HL-60 (cell line): Measurements from ENCODE around the gene CHAC2.

ENCODE experiments used
- DNase-seq, 2 experiments: peaks; one replicate each; pipeline ENCODE4 v3.0.0-alpha.2; 2010 to 2020; ENCODE audit warnings: low read depth in 1 of 2, low spot score in 1 of 2
- H3K27ac ChIP-seq: fragments of 250-450 bp; sonication (Bioruptor Pico); replicated peaks from 2 replicates; pipeline ENCODE4 v1.5.1; 2020; ENCODE audit warnings: mild to moderate bottlenecking, moderate library complexity
- H3K27me3 ChIP-seq: fragments of 250-450 bp; sonication (Bioruptor Pico); 2 replicates; pipeline ENCODE4 v1.5.1; 2021; ENCODE audit warnings: mild to moderate bottlenecking, moderate library complexity; ENCODE audit not compliant: insufficient read depth, poor library complexity, severe bottlenecking
- H3K4me3 ChIP-seq: replicated peaks from 2 replicates; pipeline ENCODE4 v1.5.1; 2011; ENCODE audit warnings: mild to moderate bottlenecking, control low read depth, low read length; ENCODE audit not compliant: insufficient read depth
- GABPA ChIP-seq: IDR thresholded peaks from 2 replicates; pipeline ENCODE4 v1.6.1; 2012; ENCODE audit warnings: low read depth
- POLR2AphosphoS5 ChIP-seq: IDR thresholded peaks from 2 replicates; pipeline ENCODE4 v1.6.1; 2012; ENCODE audit warnings: low read depth
- REST ChIP-seq: IDR thresholded peaks from 2 replicates; pipeline ENCODE4 v1.6.1; 2012; ENCODE audit warnings: low read depth; ENCODE audit not compliant: insufficient replicate concordance
- SPI1 ChIP-seq: IDR thresholded peaks from 2 replicates; pipeline ENCODE4 v1.6.1; 2012; ENCODE audit warnings: low read depth, mild to moderate bottlenecking, borderline replicate concordance
- TF ChIP-seq, protein P1 (sequence below): IDR thresholded peaks from one replicate; pipeline ENCODE4 v1.5.1; 2011; ENCODE audit warnings: low read length, control low read depth, inconsistent platforms; ENCODE audit not compliant: insufficient read depth

Gene CHAC2

DNA sequence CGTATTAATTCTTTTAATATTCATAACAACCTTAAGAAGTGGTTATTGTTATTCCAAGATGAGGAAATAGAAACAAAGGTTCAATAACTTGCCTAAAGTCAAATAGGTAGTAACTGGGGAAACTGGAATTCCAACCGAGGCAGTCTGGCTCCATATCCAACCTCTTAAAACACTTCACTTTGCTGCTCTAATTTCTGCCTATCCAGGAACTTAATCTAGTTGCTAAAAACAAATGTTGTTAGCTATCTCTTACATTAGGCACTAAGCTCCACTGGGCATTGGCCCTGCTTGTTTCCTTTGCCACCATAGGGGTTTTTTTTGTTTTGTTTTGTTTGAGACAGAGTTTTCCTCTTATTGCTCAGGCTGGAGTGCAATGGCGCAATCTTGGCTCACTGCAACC lies 44.0 kb downstream of the CHAC2 start:
- Histone ChIP-seq H3K27me3 (no peaks in the 10 kb centered on the region), H3K27ac (no peak overlapping the region), H3K4me3 (no peak overlapping the region)
- no peak for TF ChIP-seq SPI1
- TF ChIP-seq, protein P1, sequence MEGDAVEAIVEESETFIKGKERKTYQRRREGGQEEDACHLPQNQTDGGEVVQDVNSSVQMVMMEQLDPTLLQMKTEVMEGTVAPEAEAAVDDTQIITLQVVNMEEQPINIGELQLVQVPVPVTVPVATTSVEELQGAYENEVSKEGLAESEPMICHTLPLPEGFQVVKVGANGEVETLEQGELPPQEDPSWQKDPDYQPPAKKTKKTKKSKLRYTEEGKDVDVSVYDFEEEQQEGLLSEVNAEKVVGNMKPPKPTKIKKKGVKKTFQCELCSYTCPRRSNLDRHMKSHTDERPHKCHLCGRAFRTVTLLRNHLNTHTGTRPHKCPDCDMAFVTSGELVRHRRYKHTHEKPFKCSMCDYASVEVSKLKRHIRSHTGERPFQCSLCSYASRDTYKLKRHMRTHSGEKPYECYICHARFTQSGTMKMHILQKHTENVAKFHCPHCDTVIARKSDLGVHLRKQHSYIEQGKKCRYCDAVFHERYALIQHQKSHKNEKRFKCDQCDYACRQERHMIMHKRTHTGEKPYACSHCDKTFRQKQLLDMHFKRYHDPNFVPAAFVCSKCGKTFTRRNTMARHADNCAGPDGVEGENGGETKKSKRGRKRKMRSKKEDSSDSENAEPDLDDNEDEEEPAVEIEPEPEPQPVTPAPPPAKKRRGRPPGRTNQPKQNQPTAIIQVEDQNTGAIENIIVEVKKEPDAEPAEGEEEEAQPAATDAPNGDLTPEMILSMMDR, result no peak
- no peak for TF ChIP-seq REST
- TF ChIP-seq POLR2AphosphoS5, result no peak
- TF ChIP-seq GABPA, result no peak
- no peak for DNase-seq

- DNase-seq, result peak in 1 of 2 experiments; percentile 32
- Histone ChIP-seq H3K27ac (no peak overlapping the region), H3K4me3 (no peak overlapping the region), H3K27me3 (no peaks in the 10 kb centered on the region)
- no peak for TF ChIP-seq REST
- no peak for TF ChIP-seq GABPA
- no peak for TF ChIP-seq POLR2AphosphoS5
- TF ChIP-seq, protein P1, result no peak
- no peak for TF ChIP-seq SPI1
These were observed 45.5 kb downstream of the CHAC2 start for GRCh38 chr2:53813151-53813550.

DNA sequence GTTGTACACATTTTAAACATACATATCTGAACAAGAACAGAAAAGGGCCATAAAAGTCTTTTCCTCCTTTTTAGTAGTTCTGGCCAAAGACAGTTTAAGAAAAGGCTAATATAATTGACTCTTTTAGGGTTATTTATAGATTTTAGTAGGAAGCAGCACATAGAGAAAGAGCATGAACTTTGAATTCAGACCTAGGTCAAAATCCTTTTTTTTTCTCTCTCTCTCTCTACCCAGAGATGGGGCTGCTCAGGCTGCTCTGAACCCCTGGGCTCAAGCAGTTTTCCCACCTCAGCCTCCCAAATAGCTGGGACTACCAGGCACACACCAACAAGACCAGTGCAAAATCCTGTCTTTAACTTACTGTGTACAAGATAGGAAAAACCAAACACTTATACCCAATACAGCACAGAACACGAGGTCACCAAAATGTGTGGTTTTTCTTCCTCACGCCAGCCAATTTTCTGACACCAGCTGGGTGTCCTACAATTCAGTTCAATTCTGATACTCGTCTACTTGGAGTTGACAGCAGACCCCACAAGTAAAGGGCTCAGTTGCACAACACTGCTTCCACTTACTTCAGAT lies 51.3 kb downstream of the CHAC2 start:
- Histone ChIP-seq H3K27me3 (no peaks in the 10 kb centered on the region), H3K4me3 (no peak overlapping the region), H3K27ac (no peak overlapping the region)
- no peak for DNase-seq
- TF ChIP-seq, protein P1, result no peak
- TF ChIP-seq GABPA, result no peak
- TF ChIP-seq REST, result no peak
